K562 (cell line): ENCODE data around the gene GRIA4. TPM values are rescaled to one million over a fixed set of nuclear protein-coding genes. Genes with fewer than 3 reads are reported as not detected.

Experiments used
- ATAC-seq: fragments of 200-7000 bp; cut with Tn5 transposase; 3 replicates; pipeline ENCODE4 v1.9.1; 2020; ENCODE audit warnings: moderate library complexity
- BruUV-seq: library from RNA; stranded (reverse); fragments of 400-500 nt; replicated peaks from 2 replicates; lab custom pipeline; 2021; lab: Mats Ljungman, UMichigan
- CTCF ChIA-PET: fragments of 300-600 bp; formaldehyde crosslinking; extraction: SDS; loops from one replicate; lab custom pipeline; 2021; ENCODE audit warnings: low intra/inter-chr PET ratio; lab: Yijun Ruan, JAX
- POLR2A ChIA-PET: fragments of 300-600, 350-650 bp; sonication (Branson Sonifier 250); formaldehyde crosslinking; extraction: SDS; loops from one replicate; lab custom pipeline; 2021; ENCODE audit warnings: antibody characterized with exemption, inconsistent platforms; lab: Yijun Ruan, JAX
- DNase-seq, 4 experiments: peaks; one replicate each; pipeline versions ENCODE4 v3.0.0 to v3.0.0-alpha.2; 2011 to 2018; ENCODE audit warnings: low spot score in 3 of 4, mixed read lengths in 3 of 4; ENCODE audit errors: extremely low read depth in 1 of 4
- FAIRE-seq: peaks from 2 replicates; lab custom pipeline; 2011; peaks lifted over from hg19 to GRCh38; lab: Jason Lieb, UNC
- H2AFZ ChIP-seq: 2 replicates; pipeline ENCODE4 v1.6.0; 2011; ENCODE audit warnings: low read depth, low read length, control low read depth, inconsistent platforms
- H3K27ac ChIP-seq: fragments of 200-600 bp; 3 replicates; pipeline ENCODE4 v1.8.0; 2011; ENCODE audit warnings: low read depth, mild to moderate bottlenecking, control low read depth, inconsistent platforms, low read length, moderate library complexity, mixed read lengths; ENCODE audit errors: extremely low read depth
- H3K27me3 ChIP-seq, 2 experiments: fragments of 300-600 bp in 1 of 2; 2 replicates in 1 of 2; 3 replicates in 1 of 2; pipeline versions ENCODE4 v1.6.0 to v1.8.0; 2011; ENCODE audit warnings: inconsistent platforms in 2 of 2, low read length in 2 of 2, mild to moderate bottlenecking in 1 of 2, mixed read lengths in 1 of 2, moderate library complexity in 1 of 2; ENCODE audit not compliant: control insufficient read depth in 2 of 2, insufficient read depth in 2 of 2
- H3K36me3 ChIP-seq: fragments of 300-600 bp; 3 replicates; pipeline ENCODE4 v1.8.0; 2011; ENCODE audit warnings: mild to moderate bottlenecking, low read length, inconsistent platforms; ENCODE audit not compliant: control insufficient read depth, insufficient read depth
- H3K4me1 ChIP-seq, 2 experiments: fragments of 200-600 bp in 1 of 2; replicated peaks in 1 of 2; 2 replicates in 1 of 2; 3 replicates in 1 of 2; pipeline versions ENCODE4 v1.5.1 to v1.8.0; 2011; ENCODE audit warnings: inconsistent platforms in 2 of 2, low read length in 2 of 2, mild to moderate bottlenecking in 1 of 2, mixed read lengths in 1 of 2, moderate library complexity in 1 of 2; ENCODE audit not compliant: control insufficient read depth in 2 of 2, insufficient read depth in 2 of 2
- H3K4me2 ChIP-seq: 2 replicates; pipeline ENCODE4 v1.6.1; 2011; ENCODE audit warnings: low read length, control low read depth, inconsistent platforms, mixed read lengths; ENCODE audit not compliant: insufficient read depth
- H3K4me3 ChIP-seq: fragments of 200-600 bp; sonication (generic), shearing (Covaris generic); 2 replicates; pipeline ENCODE4 v1.5.1; 2016; ENCODE audit warnings: control low read depth, inconsistent platforms
- H3K79me2 ChIP-seq: fragments of 200-600 bp; 3 replicates; pipeline ENCODE4 v1.8.0; 2011; ENCODE audit warnings: low read length, inconsistent platforms; ENCODE audit not compliant: control insufficient read depth, insufficient read depth
- H3K9ac ChIP-seq, 2 experiments: 2 replicates each; pipeline versions ENCODE4 v1.6.0 to v1.6.1; 2011; ENCODE audit warnings: low read depth in 2 of 2, low read length in 2 of 2, control low read depth in 1 of 2, inconsistent platforms in 1 of 2, mild to moderate bottlenecking in 1 of 2, mixed read lengths in 1 of 2; ENCODE audit not compliant: insufficient read depth in 1 of 2
- H3K9me1 ChIP-seq: one replicate; pipeline ENCODE4 v1.6.0; 2011; ENCODE audit warnings: inconsistent platforms, mild to moderate bottlenecking, low read length, moderate library complexity; ENCODE audit not compliant: control insufficient read depth, insufficient read depth
- H3K9me3 ChIP-seq: replicated peaks from 2 replicates; pipeline ENCODE4 v1.5.1; 2011; ENCODE audit warnings: low read depth, low read length, inconsistent platforms; ENCODE audit not compliant: control insufficient read depth, insufficient read depth
- H4K20me1 ChIP-seq: replicated peaks from 2 replicates; pipeline ENCODE4 v1.6.1; 2011; ENCODE audit warnings: low read length, inconsistent platforms, mixed read lengths; ENCODE audit not compliant: control insufficient read depth, insufficient read depth
- BMI1 ChIP-seq: fragments of 150-350 bp; IDR thresholded peaks from 2 replicates; pipeline ENCODE4 v1.6.1; 2014; ENCODE audit warnings: low read length
- DMBX1 ChIP-seq: fragments of 250-450 bp; sonication (Bioruptor Pico); IDR thresholded peaks from 2 replicates; pipeline ENCODE4 v1.8.0; 2022; ENCODE audit warnings: inconsistent platforms, mild to moderate bottlenecking, moderate library complexity, borderline replicate concordance
- MCM5 ChIP-seq: fragments of 450-650 bp; IDR thresholded peaks from 2 replicates; pipeline ENCODE4 v1.6.1; 2016; ENCODE audit warnings: low read depth
- POLR3G ChIP-seq: IDR thresholded peaks from 2 replicates; pipeline ENCODE4 v1.6.1; 2011; ENCODE audit not compliant: insufficient read length, insufficient replicate concordance; ENCODE audit errors: extremely low read depth
- PPARD ChIP-seq: fragments of 250-450 bp; sonication (Bioruptor Pico); IDR thresholded peaks from 2 replicates; pipeline ENCODE4 v1.8.0; 2022; ENCODE audit warnings: inconsistent platforms, mild to moderate bottlenecking, moderate library complexity
- PTRF ChIP-seq: fragments of 450-650 bp; IDR thresholded peaks from 2 replicates; pipeline ENCODE4 v1.6.1; 2016; ENCODE audit warnings: mild to moderate bottlenecking, missing genetic modification characterization, missing compliant biosample characterization
- SLC30A9 ChIP-seq: fragments of 250-450 bp; sonication (Bioruptor Pico); IDR thresholded peaks from 2 replicates; pipeline ENCODE4 v1.8.0; 2022; ENCODE audit warnings: mild to moderate bottlenecking, moderate library complexity
- SREBF1 ChIP-seq: fragments of 150-350 bp; IDR thresholded peaks from 2 replicates; pipeline ENCODE4 v1.6.1; 2014; ENCODE audit warnings: antibody characterized with exemption, low read depth, low read length, borderline replicate concordance
- TAF15 ChIP-seq: fragments of 200-400 bp; formaldehyde crosslinking; IDR thresholded peaks from 2 replicates; pipeline ENCODE4 v1.6.1; 2017; ENCODE audit warnings: mild to moderate bottlenecking, low read depth, low read length, moderate library complexity
- ZNF140 ChIP-seq: fragments of 250-450 bp; sonication (Bioruptor Pico); IDR thresholded peaks from 2 replicates; pipeline ENCODE4 v1.8.0; 2021; ENCODE audit warnings: moderate library complexity, mild to moderate bottlenecking, inconsistent platforms
- ZNF274 ChIP-seq: IDR thresholded peaks from 2 replicates; pipeline ENCODE4 v1.6.1; 2011; ENCODE audit warnings: low read depth, mild to moderate bottlenecking, low read length, moderate library complexity, borderline replicate concordance
- ZNF311 ChIP-seq: fragments of 250-450 bp; sonication (Bioruptor Pico); IDR thresholded peaks from 2 replicates; pipeline ENCODE4 v1.4.0; 2020; ENCODE audit warnings: mild to moderate bottlenecking, moderate library complexity
- ZNF354B ChIP-seq: fragments of 250-450 bp; sonication (Bioruptor Pico); IDR thresholded peaks from 2 replicates; pipeline ENCODE4 v1.4.0; 2020
- ZNF561 ChIP-seq: fragments of 450-650 bp; formaldehyde crosslinking; conservative IDR thresholded peaks from 2 replicates; pipeline ENCODE4 v1.4.0; 2020; ENCODE audit warnings: mild to moderate bottlenecking, moderate library complexity
- ZNF778 ChIP-seq: fragments of 450-650 bp; formaldehyde crosslinking; IDR thresholded peaks from 2 replicates; pipeline ENCODE4 v1.4.0; 2020; ENCODE audit warnings: mild to moderate bottlenecking, moderate library complexity
- WGBS: fragments of 100-300 bp; shearing (Covaris generic); methylation state at CpG from one replicate; pipeline ENCODE4 v1.1.6; 2016; ENCODE audit warnings: low coverage, mixed read lengths; ENCODE audit not compliant: insufficient coverage; ENCODE audit errors: missing lambda C conversion rate; 5-methylcytosine and 5-hydroxymethylcytosine counted together
- in situ Hi-C: fragments of 300-500 bp; cut with MboI; formaldehyde crosslinking; loops from 4 replicates; pipeline ENCODE4 v1.15.0; 2018; ENCODE audit warnings: inconsistent platforms, mixed read lengths
- intact Hi-C: fragments of 100-400 bp; cut with micrococcal nuclease; formaldehyde crosslinking; loops from 2 replicates; pipeline ENCODE4 v1.14.2; 2022
- polyA plus RNA-seq, 8 experiments: library from polyadenylated mRNA; depleted of rRNA in 4 of 8; stranded (reverse) in 5 of 8; unstranded in 3 of 8; fragments of >200 nt; fragmentation: Nextera tagmentation in 2 of 8; fragmentation: Illumina TruSeq in 1 of 8; extraction: Ambion mirVana in 2 of 8; extraction: Trizol in 1 of 8; gene quantifications; 2 replicates each; pipeline versions ENCODE4 v1.2.1 to v1.2.3, GENCODE V29; 2011 to 2014; ENCODE audit warnings: inconsistent platforms in 1 of 8, missing spikeins in 1 of 8
- total RNA-seq, 7 experiments: library from RNA; depleted of rRNA in 6 of 7; stranded (reverse); fragments of >200 nt in 6 of 7; fragmentation: Illumina TruSeq in 2 of 7; extraction: Trizol in 2 of 7; gene quantifications; 2 replicates each; pipeline versions ENCODE4 v1.2.1 to v1.2.3, GENCODE V29; 2011 to 2021; ENCODE audit warnings: low replicate concordance in 1 of 7
- TF ChIP-seq, protein P1 (sequence below): fragments of 250-450 bp; sonication (Bioruptor Pico); IDR thresholded peaks from 2 replicates; pipeline ENCODE4 v1.5.0; 2022; ENCODE audit warnings: mild to moderate bottlenecking
- TF ChIP-seq, protein P2 (sequence below): fragments of 250-450 bp; sonication (Bioruptor Pico); IDR thresholded peaks from 2 replicates; pipeline ENCODE4 v1.5.1; 2021; ENCODE audit warnings: mild to moderate bottlenecking

The GRIA4 gene
- total and polyA plus RNA-seq, 9 of the 15 experiments (the other 6 are each of a cell fraction or from before 2014, with no cell fraction given), result not detected

- no peak for TF ChIP-seq ZNF274
- TF ChIP-seq DMBX1 (CRISPR knock-in tag), result no peak
- no peak for TF ChIP-seq PPARD (CRISPR knock-in tag)
- no peak for TF ChIP-seq SLC30A9 (CRISPR knock-in tag)
- TF ChIP-seq SREBF1, result no peak
- TF ChIP-seq TAF15, result no peak
- TF ChIP-seq MCM5, result no peak
- no peak for TF ChIP-seq ZNF561 (CRISPR knock-in tag)
- TF ChIP-seq ZNF311 (CRISPR knock-in tag), result no peak
- no peak for TF ChIP-seq BMI1
- no peak for TF ChIP-seq ZNF354B (CRISPR knock-in tag)
- TF ChIP-seq, protein P1, sequence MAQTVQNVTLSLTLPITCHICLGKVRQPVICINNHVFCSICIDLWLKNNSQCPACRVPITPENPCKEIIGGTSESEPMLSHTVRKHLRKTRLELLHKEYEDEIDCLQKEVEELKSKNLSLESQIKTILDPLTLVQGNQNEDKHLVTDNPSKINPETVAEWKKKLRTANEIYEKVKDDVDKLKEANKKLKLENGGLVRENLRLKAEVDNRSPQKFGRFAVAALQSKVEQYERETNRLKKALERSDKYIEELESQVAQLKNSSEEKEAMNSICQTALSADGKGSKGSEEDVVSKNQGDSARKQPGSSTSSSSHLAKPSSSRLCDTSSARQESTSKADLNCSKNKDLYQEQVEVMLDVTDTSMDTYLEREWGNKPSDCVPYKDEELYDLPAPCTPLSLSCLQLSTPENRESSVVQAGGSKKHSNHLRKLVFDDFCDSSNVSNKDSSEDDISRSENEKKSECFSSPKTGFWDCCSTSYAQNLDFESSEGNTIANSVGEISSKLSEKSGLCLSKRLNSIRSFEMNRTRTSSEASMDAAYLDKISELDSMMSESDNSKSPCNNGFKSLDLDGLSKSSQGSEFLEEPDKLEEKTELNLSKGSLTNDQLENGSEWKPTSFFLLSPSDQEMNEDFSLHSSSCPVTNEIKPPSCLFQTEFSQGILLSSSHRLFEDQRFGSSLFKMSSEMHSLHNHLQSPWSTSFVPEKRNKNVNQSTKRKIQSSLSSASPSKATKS (CRISPR knock-in tag), result no peak
- no peak for TF ChIP-seq ZNF778 (CRISPR knock-in tag)
- no peak for TF ChIP-seq ZNF140 (CRISPR knock-in tag)
- TF ChIP-seq, protein P2, sequence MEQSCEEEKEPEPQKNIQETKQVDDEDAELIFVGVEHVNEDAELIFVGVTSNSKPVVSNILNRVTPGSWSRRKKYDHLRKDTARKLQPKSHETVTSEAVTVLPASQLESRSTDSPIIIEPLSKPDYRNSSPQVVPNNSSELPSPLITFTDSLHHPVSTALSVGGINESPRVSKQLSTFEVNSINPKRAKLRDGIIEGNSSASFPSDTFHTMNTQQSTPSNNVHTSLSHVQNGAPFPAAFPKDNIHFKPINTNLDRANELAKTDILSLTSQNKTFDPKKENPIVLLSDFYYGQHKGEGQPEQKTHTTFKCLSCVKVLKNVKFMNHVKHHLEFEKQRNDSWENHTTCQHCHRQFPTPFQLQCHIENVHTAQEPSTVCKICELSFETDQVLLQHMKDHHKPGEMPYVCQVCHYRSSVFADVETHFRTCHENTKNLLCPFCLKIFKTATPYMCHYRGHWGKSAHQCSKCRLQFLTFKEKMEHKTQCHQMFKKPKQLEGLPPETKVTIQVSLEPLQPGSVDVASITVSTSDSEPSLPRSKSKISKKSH (CRISPR knock-in tag), result no peak
- no peak for TF ChIP-seq POLR3G
- TF ChIP-seq PTRF (tag), result no peak
- TF ChIP-seq, all 486 proteins: peak for 0
- Histone ChIP-seq H3K4me2 (no peak overlapping the region), H3K4me3 (no peak overlapping the region), H2AFZ (no peak overlapping the region), H3K9me3 (no peaks in the 10 kb centered on the region), H3K9me1 (no peaks in the 10 kb centered on the region), H3K79me2 (no peaks in the 10 kb centered on the region), H3K27ac (no peak overlapping the region), H3K36me3 (no peaks in the 10 kb centered on the region), H4K20me1 (no peaks in the 10 kb centered on the region), H3K4me1 (no peaks in the 10 kb centered on the region), H3K27me3 (no peaks in the 10 kb centered on the region), H3K9ac (no peak overlapping the region)
- intact Hi-C loops (no loop called here), in situ Hi-C loops (no loop called here)
- 0% methylated on average over 5 of the region's 5 CpGs for WGBS
- no TSS peak for BruUV-seq
- no peak for ATAC-seq
- POLR2A ChIA-PET, result no interaction called here
- FAIRE-seq, result no peak
- CTCF ChIA-PET, result no interaction called here
- DNase-seq, result no peak
These were observed 129.3 kb downstream of the GRIA4 start for GRCh38 chr11:105738986-105739795.
